Activated CD4-positive, alpha-beta T cell treated with anti-CD3 and anti-CD28 coated beads, Interleukin-2, Interleukin-4, amounts not matched to agents 100 ng/mL and 50 ng/mL, durations not matched to agents 16 hours and 8 hours (primary cell): Measurements from ENCODE around the gene NCR2.
"Not testable (repeated sequence)": the region's sequence is repeated elsewhere in the genome, so short reads cannot be mapped to it uniquely, and the experiment has no call there.

ENCODE experiments used
- DNase-seq: peaks from one replicate; pipeline ENCODE4 v3.0.0-alpha.2; 2020; ENCODE audit warnings: low spot score

The NCR2 gene, protein sequence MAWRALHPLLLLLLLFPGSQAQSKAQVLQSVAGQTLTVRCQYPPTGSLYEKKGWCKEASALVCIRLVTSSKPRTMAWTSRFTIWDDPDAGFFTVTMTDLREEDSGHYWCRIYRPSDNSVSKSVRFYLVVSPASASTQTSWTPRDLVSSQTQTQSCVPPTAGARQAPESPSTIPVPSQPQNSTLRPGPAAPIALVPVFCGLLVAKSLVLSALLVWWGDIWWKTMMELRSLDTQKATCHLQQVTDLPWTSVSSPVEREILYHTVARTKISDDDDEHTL

DNA sequence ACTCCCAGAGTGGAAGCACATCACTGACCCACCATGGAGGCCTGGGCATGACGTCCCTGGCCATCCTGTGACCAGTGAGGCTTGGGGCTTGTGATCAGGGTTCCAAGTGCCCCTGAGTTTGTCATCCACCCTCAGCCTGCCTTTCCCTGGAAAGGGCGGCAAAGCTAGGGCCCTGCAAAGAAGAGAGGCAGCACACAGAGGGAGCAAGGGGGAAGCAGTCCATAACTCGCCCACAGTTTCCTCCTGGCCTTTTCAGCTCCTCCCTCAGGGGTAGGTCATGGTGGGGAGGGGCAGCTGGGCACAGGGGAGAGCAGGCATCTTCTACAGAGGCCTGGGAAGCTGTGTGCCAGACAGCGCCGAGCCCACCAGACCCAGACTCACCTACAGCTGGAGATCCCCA, at the start of gene NCR2:
NCR2 (plus strand) TSS at position 313 of the 400 bp plus-strand sequence. CDS start 269 bp downstream, outside the sequence.
- no peak for DNase-seq

DNA sequence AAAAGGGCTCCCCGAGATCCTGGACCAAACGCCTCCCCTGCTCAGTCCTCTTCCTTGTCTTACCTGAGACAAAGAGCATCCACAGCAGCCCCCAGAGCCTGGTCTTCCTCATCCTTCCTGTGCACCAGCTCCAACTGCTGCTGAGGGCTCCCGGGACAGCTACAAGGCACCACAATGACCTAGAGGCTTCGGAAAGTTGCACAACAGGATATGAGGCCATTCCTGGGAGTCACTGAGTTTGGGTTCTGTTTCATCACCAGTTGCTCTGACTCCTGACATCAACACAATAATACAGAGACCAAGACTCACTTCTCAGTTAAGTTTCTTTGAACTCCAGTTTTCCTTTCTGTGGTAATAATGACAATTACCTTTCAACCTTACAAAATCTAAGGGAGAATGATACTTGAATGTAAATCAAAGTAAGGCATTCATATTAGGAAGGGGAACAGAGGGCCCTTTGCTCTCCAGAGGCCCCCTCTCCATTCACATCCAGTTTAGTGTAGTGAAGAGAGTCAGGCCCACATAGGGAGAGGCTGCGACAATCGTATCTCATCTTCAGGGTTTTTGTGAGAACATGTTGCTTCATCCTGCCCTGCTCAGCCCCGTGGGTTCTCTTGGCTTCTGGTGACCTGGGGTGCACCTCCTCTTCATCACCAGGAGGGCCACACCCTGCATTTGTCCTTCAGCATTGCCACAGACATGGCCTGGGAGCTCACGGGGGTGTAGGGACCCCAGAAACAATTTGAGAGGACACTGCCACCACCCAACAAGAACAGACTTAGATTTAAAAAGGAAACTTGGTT, 48.7 kb upstream of the NCR2 start, which contains the start of gene TREM1:
TREM1 (minus strand) TSS at position 139 of the 803 bp plus-strand sequence; CDS start at position 112, 27 bp downstream.
- DNase-seq = no peak

GRCh38 chr6:41288030-41288753, 47.2 kb upstream of the NCR2 start:
- no peak for DNase-seq

GRCh38 chr6:41288754-41289129, 46.7 kb upstream of the NCR2 start:
- DNase-seq = no peak

DNA sequence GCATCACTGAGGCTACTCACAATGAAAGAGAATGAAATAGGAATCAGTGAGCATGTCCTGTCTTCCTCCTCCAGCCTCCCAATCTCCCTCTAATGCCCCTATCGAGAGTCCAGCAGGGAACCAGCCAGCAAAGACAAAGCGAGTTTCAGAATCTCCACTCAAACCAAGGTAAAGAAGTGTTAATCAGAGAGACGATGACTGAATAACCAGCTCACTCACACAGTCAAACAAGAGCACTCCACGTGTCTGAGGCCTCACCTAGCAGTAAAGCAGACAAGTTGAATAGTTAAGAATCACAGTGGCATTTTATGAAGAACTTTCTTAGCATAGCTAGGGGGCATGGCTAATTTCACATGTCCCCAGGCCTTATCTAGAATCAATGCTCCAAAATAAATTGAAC, 45.6 kb upstream of the NCR2 start:
- DNase-seq = no peak

DNA sequence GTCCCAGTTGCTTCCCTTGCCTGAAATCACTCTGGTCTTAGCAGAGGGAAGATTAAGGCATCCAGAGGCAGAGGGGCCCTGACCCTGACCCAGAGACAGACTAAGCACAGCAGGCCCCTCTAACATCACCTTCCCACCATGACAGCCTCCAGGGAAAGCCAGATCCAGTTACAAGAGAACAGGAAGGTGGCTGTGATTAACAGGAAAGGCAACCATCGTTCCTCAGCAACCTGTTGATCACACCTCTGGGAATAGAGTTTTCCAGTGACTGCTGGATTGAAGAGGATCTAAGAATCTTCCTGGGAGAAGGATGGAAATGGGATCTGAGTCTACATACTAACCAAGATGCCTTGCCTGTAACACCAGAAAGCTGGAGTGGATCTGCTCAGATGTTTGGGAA, 43.7 kb upstream of the NCR2 start:
- no peak for DNase-seq

GRCh38 chr6:41294214-41294872, 41.1 kb upstream of the NCR2 start:
- DNase-seq = no peak

GRCh38 chr6:41297248-41297647, 38.2 kb upstream of the NCR2 start:
- not testable (repeated sequence) for DNase-seq

DNA sequence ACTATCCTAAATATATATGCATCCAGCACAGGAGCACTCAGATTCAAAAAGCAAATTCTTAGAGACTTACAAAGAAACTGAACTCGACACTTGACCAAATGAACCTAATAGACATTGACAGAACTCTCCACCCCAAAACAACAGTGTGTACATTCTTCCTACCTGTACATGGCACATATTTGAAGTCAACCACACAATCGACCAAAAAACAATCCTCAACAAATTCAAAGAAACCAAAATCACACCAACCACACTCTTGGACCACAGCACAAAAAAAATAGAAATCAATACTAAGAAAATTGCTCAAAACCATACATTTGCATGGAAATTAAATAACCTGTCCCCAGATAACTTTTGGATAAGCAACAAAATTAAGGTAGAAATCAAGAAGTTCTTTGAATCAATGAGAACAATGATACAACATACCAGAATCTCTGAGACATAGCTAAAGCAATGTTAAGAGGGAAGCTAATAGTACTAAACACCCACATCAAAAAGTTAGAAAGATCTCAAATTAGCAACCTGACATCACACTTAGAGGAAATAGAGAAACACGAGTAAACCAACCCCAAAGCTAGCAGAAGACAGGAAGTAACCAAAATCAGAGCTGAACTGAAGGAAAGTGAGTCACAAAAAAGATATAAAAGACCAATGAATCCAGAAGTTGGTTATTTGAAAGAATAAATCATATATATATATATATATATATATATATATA, 36.5 kb upstream of the NCR2 start:
- peak; percentile 52 for DNase-seq

DNA sequence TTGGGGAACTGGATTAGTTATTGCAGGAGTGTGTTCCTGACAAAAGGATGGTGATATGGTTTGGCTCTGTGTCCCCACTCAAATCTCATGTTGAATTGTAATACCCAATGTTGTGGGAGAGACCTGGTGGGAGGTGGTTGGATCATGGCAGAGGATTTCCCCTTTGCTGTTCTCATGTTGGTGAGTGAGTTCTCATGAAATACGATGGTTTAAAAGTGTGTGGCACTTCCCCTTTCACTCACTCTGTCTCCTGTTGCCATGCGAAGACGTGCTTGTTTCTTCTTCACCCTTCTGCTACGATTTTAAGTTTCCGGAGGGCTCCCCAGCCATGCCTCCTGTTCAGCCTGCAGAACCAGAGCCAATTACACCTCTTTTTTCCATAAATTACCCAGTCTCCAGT, 32.8 kb upstream of the NCR2 start:
- no peak for DNase-seq

DNA sequence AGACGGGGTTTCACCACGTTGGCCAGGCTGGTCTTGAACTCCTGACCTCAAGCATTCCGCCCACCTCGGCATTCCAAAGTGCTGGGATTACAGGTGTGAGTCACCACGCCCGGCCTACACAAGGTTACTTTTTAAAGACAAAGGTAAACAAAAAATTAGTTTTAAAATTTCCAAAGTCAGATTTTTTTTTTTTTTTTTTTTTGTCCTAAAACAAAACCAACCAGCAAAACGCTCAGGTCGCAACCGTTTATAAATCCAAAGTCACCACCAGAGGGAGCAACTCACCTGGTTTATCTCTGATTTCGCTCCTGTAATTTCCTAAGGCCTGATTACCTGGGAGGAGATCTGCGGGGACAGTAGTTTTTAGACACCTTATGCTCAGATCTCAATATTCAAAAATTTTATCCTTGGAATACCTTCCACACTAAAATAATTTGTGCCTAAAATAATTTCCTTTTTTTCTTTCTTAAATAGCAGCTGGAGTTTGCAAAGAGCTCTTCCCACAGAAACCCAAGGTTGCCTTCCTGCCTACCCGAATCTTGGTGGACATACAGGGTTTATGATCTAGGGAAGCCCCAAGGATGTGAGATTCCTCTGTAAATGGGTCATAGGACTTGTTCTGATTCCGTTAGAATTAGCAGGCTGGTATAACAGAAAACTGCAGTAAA, 29.1 kb upstream of the NCR2 start:
- peak; percentile 54 for DNase-seq

GRCh38 chr6:41315203-41315602, 20.2 kb upstream of the NCR2 start:
- DNase-seq = no peak

DNA sequence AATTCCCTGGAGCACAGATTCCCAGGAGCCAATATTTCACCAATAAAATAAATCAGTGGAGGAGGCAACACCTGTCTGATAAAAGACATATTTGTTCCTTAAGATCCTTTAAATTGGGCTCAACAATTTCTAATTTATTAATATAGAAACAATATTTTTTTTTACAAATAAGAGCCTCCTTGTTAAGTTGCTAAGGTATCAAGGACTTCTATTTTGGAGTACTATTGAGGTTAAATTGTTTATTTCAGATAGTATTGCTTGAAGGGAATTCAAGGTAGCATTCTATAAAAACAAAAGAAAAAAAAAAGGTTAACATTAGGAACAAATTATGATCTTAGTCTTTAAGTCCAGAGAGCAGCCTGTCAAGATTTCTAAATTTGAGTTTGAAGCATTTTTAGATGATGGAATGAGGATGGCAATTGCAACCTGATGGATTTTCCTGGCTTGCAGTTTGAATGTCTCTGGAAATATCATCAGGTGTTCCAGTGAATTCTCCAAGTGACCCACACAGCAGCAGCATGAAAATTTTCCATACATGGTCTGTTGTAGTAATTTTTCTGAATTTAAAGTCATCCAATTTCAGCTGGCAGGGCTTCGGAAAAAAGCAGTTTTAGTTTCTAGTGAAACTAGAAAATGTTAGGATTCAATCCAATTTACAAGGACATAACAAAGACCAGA, 19.3 kb upstream of the NCR2 start:
- DNase-seq = no peak

- no peak for DNase-seq
Measured at GRCh38 chr6:41318261-41318653, 17.2 kb upstream of the NCR2 start.

DNA sequence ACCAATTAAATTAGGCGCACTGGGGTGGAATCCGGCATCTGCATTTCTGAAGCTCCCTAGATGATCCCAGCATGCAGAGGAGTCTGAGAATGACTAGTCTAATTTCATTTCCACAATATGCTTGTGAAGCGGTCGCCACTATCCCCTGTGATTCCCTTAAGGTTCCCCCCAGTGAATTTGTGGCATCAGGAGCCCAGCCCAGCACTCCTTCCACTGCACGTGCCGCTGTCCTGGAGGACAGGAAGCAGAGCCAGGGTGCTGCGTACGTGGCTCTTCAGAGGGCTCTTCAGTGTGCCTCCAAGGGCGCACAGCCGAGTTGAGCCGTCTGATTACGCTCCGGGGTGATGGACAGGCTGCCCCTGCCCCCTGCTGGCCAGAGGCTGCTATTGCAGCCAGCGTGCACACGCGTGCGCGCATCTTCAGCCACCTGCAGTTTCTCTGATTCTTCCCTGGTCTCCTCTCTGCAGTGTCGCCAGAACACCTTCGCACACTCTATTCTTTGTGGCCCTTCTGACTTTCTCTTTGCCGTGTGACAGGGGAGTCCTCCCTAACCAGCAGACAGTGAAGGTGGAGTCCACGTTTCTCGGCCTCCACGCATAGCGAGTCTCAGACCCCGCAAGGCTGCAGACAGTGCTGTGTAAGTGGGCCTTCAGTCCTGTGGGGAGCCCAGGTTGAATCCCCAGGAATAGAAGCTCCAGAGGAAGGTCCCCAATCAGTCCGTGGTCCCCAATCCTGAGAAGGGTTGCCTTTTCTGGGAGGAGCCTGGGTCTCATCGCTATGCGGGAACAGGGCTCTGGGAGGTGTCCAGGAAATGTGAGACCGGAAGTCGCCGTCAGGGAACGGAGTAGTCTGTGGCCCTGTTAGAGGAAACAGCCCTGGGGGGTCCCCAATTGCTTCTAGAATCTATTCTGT, 16.5 kb upstream of the NCR2 start:
- DNase-seq = peak; percentile 88

DNA sequence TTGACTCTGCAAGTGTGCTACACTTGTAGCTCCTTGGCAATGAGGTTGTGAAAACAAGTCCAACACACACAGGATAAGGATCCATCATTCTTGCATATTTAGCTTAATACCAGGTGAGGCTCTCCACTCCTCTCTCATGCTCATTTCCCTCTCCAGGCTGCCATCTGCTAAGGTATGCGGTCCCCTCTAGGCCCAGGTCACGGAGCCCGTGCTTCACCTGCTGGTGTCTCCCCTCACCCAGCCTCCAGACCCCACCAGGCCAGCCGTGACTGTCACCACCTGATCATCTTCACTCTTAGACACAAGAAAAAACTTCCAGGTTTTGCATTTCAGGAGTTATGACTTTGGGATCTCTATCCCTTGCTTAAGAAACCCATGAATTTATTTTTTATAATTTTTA, 14.2 kb upstream of the NCR2 start:
- no peak for DNase-seq

- DNase-seq = no peak
Measured at GRCh38 chr6:41325446-41326066, 9.9 kb upstream of the NCR2 start.

DNA sequence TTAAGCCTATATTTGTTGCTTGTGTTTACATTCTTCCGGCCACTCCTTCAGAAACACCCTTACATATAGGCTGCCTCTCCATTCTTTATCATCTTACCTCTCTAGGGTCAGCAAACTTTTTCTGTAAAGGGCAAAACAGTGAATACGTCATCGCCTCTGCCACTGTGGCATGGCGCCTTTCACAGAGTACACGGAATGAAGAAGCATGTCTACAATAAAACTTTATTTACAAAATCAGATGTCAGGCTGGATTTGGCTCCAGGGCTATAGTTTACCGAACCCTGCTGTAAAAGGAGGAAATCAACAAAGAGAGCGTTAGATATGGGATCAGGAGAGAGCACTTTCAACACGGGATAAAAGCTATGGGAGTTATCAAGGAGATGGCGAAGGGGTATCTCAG, 9.3 kb upstream of the NCR2 start:
- no peak for DNase-seq

DNA sequence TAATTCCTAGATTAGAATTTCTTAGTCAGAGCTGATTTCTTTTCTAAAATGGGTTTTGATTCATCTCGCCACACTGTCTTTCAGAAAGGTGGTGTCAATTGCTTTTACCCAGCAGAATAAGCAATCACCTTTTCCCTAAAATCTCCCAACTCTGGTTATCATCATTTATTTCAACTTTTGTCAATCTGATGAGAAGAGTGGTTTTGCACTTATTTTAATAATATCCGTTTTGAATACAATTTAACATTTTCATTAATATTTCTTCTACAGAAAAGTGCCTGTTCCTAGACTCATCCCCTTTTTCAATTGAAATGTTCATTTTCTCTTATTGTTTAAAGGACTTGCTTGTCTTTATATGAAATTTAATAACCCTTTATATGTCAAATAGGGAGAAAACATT, 8.2 kb upstream of the NCR2 start:
- DNase-seq = no peak
